IPS DF 4.7 (cell line): ENCODE data around the gene PREX1.
"Not testable (repeated sequence)": the region's sequence is repeated elsewhere in the genome, so short reads cannot be mapped to it uniquely, and the experiment has no call there.

ENCODE experiments used
- DNase-seq: peaks from one replicate; pipeline ENCODE4 v3.0.0-alpha.2; 2013; ENCODE audit warnings: low spot score; ENCODE audit errors: extremely low read depth

Gene PREX1, protein sequence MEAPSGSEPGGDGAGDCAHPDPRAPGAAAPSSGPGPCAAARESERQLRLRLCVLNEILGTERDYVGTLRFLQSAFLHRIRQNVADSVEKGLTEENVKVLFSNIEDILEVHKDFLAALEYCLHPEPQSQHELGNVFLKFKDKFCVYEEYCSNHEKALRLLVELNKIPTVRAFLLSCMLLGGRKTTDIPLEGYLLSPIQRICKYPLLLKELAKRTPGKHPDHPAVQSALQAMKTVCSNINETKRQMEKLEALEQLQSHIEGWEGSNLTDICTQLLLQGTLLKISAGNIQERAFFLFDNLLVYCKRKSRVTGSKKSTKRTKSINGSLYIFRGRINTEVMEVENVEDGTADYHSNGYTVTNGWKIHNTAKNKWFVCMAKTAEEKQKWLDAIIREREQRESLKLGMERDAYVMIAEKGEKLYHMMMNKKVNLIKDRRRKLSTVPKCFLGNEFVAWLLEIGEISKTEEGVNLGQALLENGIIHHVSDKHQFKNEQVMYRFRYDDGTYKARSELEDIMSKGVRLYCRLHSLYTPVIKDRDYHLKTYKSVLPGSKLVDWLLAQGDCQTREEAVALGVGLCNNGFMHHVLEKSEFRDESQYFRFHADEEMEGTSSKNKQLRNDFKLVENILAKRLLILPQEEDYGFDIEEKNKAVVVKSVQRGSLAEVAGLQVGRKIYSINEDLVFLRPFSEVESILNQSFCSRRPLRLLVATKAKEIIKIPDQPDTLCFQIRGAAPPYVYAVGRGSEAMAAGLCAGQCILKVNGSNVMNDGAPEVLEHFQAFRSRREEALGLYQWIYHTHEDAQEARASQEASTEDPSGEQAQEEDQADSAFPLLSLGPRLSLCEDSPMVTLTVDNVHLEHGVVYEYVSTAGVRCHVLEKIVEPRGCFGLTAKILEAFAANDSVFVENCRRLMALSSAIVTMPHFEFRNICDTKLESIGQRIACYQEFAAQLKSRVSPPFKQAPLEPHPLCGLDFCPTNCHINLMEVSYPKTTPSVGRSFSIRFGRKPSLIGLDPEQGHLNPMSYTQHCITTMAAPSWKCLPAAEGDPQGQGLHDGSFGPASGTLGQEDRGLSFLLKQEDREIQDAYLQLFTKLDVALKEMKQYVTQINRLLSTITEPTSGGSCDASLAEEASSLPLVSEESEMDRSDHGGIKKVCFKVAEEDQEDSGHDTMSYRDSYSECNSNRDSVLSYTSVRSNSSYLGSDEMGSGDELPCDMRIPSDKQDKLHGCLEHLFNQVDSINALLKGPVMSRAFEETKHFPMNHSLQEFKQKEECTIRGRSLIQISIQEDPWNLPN (N-terminal part only)

GRCh38 chr20:48827855-48828733, at the start of gene PREX1:
Gene PREX1, minus strand, starts transcription at chr20:48827999. Its CDS starts 139 bp downstream, at chr20:48827860.
- DNase-seq = no peak

DNA sequence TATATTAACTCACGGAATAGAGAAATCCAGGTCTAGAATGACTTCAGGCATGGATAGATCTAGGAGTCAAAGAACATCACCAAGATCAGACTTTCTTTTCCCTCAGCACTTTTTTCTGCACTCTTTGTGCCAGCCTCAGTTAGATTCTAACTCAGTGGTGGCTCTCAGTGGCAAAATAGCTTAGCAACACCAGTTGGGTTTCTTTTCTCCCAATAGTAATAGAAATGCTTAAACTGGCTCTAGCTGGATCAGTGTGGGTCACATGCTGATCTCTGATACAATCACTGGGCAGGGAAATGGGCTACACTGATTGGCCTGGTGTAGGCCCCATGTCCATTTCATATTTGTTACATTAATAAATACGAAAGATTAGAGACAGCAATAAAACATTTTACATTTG, 49.5 kb upstream of the PREX1 start:
- no peak for DNase-seq

DNA sequence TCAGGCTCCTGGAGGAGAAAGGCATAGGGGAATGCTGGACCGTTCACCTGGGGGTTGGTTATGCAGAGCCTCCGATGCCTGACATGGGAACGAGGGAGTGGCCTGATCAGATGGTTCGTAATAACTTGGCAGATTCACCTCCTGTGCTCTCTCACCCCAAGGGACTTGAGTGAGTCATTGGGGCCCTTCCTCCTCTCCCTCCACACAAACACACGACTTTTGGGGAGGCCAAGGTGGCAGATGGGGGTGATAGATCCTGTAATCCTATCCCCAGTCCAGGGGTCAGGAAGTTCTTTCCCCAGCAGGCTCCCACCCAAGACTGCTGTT, 48.1 kb upstream of the PREX1 start:
- no peak for DNase-seq

DNA sequence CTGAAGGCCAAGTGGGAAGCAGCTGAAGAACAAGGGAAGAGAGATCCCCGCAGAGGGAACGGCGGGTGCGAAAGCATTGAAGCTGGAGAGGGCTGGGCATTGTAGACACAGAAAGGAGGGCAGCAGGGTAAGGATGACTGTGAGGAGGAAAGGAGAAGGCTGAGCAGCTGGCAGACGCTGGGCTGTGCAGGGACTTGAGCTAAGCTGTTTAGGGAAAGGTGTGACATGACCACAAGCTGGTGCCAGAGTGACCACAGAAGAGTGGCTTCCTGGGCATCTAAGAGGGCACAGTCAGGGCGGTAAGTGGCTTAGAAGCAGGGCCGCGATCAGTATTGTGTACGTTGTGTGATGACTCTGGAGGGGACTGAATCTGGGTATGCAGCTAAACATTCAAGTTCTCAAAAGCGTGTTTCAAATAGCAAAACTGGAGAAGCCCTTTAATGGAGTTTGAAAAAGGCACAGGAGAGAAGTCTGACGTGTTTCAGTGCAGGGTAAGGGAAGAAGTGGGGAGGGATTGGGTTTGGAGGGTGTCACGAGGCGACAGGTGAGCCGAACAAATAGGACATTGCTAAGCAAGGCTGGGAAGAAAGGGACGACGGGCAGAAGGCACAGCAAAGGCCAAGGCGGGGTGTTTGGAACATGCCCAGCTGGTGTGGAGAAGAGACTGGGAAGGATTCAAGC, 47.6 kb upstream of the PREX1 start:
- no peak for DNase-seq

DNA sequence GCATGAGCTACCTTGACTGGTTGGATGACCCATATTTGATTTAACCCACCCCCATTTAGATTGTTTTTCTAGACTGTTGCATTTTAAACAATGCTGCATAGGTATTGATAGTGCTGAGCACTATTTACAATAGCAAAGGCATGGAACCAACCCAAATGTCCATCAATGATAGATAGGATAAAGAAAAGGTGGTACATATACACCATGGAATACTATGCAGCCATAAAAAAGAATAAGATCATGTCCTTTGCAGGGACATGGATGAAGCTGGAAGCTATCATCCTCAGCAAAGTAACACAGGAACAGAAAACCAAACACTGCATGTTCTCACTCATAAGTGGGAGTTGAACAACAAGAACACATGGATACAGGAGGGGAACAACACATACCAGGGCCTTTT, 41.6 kb upstream of the PREX1 start:
- DNase-seq = not testable (repeated sequence)

GRCh38 chr20:48866936-48867335, 39.1 kb upstream of the PREX1 start:
- no peak for DNase-seq

GRCh38 chr20:48864738-48865318, 37.0 kb upstream of the PREX1 start:
- no peak for DNase-seq

DNA sequence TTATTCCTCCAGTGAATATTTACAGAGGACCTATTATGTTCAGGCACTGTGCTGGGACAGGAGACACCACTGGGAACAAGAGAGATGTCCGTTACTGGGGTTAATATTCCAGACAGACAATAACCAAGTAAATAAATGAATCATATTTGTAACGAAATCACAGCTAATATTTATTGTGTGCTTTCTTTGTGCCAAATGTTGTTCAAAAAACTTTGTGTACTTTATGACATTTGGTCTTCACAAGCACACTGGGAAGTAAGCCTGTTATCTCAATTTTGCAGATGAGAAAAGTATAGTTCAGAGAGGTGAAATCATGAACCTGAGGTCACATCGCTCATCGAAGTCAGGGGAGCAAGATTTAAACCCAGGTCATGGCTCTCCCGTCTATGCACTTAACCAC, 36.5 kb upstream of the PREX1 start:
- no peak for DNase-seq

- DNase-seq = no peak
Measured at GRCh38 chr20:48862279-48862678, 34.5 kb upstream of the PREX1 start.

DNA sequence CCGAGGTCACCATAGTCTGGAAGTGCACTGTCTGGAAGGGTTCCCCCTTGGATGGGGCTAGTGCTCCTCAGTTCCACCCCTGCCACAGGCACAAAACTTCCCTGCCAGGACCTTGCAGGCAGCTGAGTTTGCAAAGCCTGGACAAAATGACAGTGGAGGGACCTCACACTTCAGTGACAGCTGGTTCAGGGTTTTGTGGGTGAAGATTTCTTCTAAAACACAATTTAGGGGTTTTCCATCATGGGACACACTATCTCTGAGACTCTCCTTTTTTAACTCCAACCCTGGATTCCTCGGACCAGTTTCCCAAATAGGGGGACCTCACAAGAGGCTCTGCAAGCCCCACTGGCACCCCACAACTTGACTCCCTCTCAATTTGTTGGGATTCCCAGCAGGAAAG, 33.6 kb upstream of the PREX1 start:
- DNase-seq = no peak

DNA sequence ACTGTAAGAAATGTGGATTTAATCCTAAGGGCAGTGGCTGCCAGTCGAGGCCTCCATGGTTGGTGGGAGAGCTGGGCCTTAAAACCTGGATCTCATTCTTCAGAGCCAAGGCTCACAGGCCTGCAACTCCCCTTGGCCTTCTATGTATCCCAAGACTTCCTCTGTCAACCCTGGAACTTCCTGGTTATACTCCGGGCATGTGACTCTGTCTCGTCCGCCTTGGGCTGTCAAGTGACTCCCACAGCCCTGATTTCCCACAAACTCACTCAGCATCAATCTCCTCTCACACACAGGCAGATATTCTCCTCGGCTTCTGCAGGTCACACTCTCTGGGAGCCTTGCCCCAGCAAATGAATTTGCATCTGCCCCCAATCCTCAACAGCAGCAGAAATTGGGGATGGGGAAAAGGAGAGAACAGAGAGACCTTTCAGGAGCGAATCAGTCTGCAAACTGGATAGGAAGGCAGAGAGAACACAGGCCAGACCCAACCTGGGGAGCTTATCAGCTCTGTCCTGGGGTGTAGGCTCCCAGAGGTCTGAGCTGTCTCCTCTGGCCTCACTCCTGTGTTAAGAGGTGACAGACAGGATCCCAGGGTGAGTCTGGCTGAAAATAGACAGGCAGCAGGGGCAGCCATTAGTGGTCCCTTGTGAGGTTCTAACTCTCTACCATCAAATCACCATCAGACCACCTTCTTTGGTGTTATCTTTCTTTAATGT, 30.4 kb upstream of the PREX1 start:
- DNase-seq = no peak

DNA sequence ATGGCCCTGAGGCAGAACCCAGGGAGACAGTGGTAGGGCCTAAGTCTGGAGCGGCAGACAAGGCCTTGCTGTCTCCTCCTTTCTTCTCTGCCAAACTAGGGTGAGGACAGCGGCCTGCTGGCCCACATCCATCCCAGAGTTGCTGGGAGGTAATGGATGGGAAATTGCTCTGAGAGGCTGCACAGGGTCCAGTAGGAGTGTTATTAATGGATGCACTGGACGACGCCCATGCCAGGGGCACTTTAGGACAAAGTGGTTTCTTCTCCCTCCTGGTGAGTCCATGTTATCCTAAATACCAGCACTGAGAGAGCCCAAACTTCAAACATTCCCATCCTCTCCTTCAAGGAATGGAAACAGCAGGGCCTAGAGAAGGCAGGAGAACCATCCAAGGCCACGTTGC, 28.3 kb upstream of the PREX1 start:
- no peak for DNase-seq

- no peak for DNase-seq
Measured at GRCh38 chr20:48855046-48855445, 27.2 kb upstream of the PREX1 start.

GRCh38 chr20:48852609-48853008, 24.8 kb upstream of the PREX1 start:
- DNase-seq = no peak

DNA sequence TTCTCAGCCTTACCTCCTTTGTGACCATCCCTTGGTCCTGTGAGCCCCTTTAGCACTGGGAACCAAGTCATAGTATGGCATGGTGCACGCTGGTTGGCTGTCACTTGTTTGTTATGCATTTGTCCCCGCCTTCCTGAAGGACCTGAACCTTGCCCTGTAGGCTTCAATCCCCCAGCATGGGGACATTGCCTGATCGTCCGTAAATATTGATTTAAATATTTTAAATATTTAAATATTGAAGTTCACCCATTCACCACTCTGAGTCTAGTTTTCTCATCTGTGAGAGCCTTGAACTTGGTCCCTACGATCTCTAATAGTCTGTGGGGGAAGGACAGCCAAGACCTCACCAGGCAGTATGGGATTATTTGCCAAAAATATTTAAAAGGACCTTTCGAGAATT, 23.8 kb upstream of the PREX1 start:
- DNase-seq = no peak

DNA sequence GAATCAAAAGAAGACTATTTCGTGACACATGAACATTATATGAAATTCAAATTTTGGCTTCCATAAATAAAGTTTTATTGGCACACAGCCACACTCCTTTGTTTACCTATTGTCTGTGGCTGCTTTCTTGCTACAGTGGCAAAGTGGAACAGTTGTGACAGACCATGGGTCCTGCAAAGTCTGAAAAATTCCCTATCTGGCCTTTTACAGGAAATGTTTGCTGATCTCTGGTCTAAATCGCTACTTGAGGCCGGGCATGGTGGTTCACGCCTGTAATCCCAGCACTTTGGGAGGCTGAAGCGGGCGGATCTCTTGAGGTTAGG, 23.1 kb upstream of the PREX1 start:
- DNase-seq = no peak

- no peak for DNase-seq
Measured at GRCh38 chr20:48850257-48850976, 22.6 kb upstream of the PREX1 start.

GRCh38 chr20:48849779-48850178, 22.0 kb upstream of the PREX1 start:
- DNase-seq = no peak

DNA sequence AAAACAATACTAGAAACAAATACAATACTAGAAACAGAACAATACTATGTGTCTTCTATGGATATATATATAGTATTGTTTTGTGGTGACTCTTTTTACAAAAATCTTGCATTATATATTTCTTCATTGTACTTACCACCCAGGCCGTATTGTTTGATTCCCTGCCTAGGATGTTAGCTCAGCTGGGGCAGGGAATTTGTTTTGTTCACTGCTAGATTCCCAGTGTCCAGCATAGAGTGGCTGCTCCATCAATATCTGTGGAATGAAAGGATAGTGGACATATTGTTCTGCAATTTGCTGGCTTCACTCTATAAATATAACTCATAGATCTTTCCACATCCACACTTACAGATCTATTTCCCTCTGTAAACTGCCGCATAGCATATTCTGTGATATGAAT, 21.5 kb upstream of the PREX1 start:
- no peak for DNase-seq
